Left kidney (tissue), 2 donors: Measurements from ENCODE around the gene FGF22. TPM values are rescaled to one million over a fixed set of nuclear protein-coding genes. Genes with fewer than 3 reads are reported as not detected.
A peak's percentile ranks its signal among the peaks of the same experiment; 100 is the strongest.
"Not testable (repeated sequence)": the region's sequence is repeated elsewhere in the genome, so short reads cannot be mapped to it uniquely, and the experiment has no call there.

ENCODE experiments used
- DNase-seq: peaks from one replicate; pipeline ENCODE4 v3.0.0-alpha.2; 2013
- polyA plus RNA-seq: library from polyadenylated mRNA; unstranded; fragments of 120-200 nt; gene quantifications from one replicate; pipeline ENCODE4 v1.2.1, GENCODE V29; 2013; ENCODE audit not compliant: insufficient read length

The FGF22 gene
- polyA plus RNA-seq, 1 donor, result 0.60 TPM

GRCh38 chr19:658059-658839, 18.6 kb downstream of the FGF22 start:
- no peak for DNase-seq

GRCh38 chr19:658916-659839, 19.5 kb downstream of the FGF22 start:
- DNase-seq, result no peak

- no peak for DNase-seq
Measured at GRCh38 chr19:660793-661426, 21.2 kb downstream of the FGF22 start.

GRCh38 chr19:661427-662196, 21.9 kb downstream of the FGF22 start:
- DNase-seq, result no peak

- no peak for DNase-seq
Measured at GRCh38 chr19:662207-662961, 22.7 kb downstream of the FGF22 start.

- DNase-seq, result peak; percentile 88
Measured at GRCh38 chr19:662962-663681, 23.4 kb downstream of the FGF22 start, which contains the start of gene RNF126. TSS of gene RNF126 (minus strand) at chr19:663214. CDS start at chr19:663121, 93 bp downstream.

- DNase-seq, result no peak
Measured at GRCh38 chr19:663682-664117, 24.0 kb downstream of the FGF22 start.

- peak; percentile 80 for DNase-seq
Measured at GRCh38 chr19:664913-665443, 25.3 kb downstream of the FGF22 start.

GRCh38 chr19:666985-667573, 27.4 kb downstream of the FGF22 start:
- not testable (repeated sequence) for DNase-seq

GRCh38 chr19:668675-669434, 29.2 kb downstream of the FGF22 start:
- DNase-seq, result not testable (repeated sequence)

- DNase-seq, result no peak
Measured at GRCh38 chr19:670609-671075, 31.0 kb downstream of the FGF22 start.

GRCh38 chr19:674282-675151, 34.8 kb downstream of the FGF22 start:
- DNase-seq, result no peak

GRCh38 chr19:676007-676338, 36.3 kb downstream of the FGF22 start:
- no peak for DNase-seq

- DNase-seq, result peak; percentile 19
Measured at GRCh38 chr19:676339-677105, 36.8 kb downstream of the FGF22 start, which contains the start of gene FSTL3. TSS of gene FSTL3 (plus strand) at chr19:676392. CDS start at chr19:676424, 32 bp downstream.

GRCh38 chr19:677201-677600, 37.5 kb downstream of the FGF22 start:
- peak; percentile 40 for DNase-seq

GRCh38 chr19:677601-678436, 38.1 kb downstream of the FGF22 start:
- no peak for DNase-seq
